RPMI8226 (cell line): Measurements from ENCODE around the gene PDE6B.
"Not testable (repeated sequence)": the region's sequence is repeated elsewhere in the genome, so short reads cannot be mapped to it uniquely, and the experiment has no call there.

Experiments
- DNase-seq: peaks from one replicate; pipeline ENCODE4 v3.0.0-alpha.2; 2015

The PDE6B gene

GRCh38 chr4:622996-623913, 2.1 kb upstream of the PDE6B start:
- no peak for DNase-seq

- DNase-seq, result no peak
Observed at GRCh38 chr4:623914-624566, 1.3 kb upstream of the PDE6B start.

- no peak for DNase-seq
Observed at GRCh38 chr4:625631-626161, 323 bp downstream of the PDE6B start.

GRCh38 chr4:626201-627091, 1.1 kb downstream of the PDE6B start:
- no peak for DNase-seq

DNA sequence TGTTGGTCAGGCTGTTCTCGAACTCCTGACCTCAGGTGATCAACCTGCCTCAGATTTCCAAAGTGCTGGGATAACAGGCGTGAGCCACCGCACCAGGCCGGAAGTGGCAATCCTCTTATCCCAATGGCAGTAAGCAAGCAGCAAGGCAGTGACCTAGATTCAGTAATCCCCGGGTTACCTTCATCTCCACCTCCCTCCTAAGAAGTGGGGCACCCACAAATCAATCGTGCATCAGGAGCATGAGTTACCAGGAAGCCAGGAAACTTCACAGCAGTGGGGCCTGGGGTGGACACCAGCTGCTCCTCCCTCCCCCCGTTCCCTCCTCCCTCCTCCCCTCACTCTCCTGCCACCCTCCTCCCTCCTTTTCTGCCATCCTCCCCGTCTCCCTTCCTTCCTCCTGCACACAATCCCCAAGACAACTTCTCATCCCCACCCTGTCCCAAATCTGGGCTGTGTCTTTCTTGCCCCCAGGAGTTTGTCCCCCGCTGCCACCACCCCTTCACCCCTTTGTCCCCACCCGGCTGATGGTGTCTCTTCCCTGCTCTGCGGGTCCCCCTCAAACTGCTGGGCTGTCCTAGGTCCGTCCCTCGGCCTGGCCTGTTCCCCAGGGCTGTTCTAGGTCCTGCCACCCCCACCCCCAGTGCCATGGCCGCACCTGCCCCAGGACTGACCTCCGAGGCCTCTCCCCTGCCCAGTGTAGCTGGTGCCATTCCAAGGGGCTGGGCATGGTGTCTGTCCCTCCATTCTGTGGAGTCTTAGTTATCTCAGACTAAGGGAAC, 2.2 kb downstream of the PDE6B start:
- DNase-seq, result no peak

DNA sequence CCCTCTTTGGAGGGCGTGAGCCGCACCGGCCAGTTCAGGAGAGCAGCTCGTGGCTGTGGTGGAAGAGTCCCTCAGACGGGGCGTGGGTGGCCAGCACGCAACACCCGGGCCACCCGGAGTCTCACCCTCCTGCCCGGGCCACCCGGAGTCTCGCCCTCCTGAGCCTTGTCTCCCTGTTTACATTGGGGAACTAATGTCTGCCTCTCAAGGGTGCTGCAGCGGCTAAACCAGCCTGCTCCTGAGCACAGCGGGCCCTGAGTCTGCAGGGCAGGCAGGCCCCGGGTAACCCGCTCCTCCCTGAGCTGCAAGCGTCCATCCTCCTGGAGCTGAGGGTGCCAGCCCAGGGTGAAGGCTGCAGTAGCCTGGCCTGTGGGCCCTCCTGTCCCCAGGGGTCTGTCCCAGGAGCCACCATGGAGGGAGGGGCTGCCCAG, 3.0 kb downstream of the PDE6B start:
- no peak for DNase-seq

DNA sequence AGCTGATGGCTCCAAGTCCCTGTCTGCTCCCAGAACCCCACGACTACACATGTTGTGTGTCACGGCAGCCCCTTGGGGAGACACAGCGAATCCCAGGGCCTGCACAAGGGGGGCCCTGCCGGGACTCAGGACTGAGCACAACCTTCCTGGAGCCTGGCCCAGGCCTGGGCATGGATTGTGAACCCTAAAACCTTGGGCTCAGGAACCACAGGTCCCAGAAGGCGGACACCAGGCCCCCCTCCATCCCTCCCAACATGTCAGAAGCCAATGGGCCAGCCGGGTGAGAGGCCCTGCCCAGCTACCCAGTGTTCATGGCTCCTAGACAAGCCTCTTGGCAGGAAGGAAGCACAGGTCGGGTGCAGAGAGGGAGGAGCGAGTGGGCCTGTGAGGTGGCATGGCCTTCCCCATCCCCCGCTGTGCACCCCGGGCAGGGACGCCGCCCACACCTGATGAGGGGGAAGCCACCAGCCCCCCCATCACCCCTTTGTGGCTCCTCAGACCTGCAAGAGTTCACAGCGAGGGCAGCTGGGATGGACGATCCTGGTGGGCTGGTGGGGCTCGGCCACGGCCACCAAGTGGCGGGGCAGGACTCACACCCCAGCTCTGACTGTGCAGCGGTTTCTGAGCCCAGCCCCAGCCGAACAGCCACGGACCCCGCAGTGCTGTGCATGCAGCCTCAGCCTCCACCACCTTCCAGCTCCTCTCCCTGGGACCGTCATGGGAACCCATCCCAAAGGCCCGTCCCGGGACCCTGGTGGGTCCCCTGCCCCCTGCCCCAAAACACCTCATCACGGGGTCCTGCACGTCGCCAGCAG, 3.7 kb downstream of the PDE6B start:
- DNase-seq, result no peak

DNA sequence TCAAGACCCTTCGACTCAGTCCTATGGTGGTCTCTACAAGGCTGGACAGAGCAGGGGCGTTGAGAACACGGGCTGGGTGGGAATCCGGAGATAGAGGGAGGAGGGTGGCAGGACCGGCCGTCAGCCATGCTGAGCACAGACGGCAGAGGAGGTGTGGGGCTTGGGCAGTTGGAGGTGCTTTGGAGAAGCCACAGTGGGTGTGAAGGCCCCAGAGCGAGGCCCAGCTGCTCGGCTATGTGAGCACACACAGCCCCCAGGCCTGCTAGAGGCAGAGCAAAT, 4.2 kb downstream of the PDE6B start:
- DNase-seq, result no peak

DNA sequence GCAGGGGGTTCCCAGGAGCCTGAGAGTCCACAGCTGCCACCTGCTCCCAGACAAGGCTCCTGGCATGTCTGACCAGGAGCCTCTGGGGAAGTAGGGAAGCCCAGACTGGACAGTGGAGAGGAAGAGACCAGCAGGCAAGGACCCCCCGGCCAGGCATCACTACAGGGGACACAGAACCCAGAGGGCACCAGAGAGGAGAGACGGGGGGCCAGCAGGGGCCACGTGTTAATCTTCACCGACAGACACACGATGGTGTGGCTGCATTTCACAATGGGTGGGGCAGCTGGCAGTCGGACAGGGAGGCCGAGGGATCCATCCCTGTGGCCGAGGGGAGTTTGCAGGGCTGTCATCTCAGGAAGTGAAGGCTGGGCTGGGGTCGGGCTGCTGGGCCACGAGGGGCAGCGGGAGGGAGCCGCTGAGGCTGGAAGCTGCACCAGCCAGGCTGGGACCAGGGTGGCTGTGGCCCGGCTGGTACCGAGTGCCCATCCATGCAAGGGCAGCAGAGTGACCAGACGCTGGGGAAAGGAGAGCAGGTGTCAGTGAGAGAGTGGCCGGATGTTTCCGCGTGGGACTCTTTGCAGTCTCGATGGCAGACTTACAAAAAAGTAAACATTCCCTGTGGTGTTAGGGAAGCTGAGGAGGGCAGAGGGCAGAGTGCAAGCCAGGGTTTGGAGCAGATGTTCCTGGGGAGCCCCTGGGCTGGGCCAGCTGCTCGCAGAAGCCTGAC, 4.7 kb downstream of the PDE6B start:
- DNase-seq, result no peak

DNA sequence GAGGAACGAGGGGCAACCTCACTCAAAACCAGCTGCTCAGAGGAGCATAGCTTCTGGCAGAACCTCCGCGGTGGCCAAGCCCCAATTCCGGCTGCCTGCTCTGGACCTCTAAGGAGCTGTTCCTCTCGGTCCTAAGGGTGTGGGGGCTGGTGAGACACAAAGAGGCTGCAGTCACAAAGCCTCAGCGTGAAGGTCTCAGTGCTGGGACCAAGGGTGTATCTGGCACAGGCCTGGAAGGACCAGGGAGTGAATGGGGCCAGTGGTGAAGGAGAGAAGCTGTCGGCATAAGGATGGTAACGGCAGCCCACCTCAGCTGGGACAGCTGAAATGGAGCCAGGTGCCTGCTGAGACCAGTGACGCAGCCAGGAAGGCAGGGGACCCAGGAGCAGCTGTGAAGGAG, 5.3 kb downstream of the PDE6B start:
- DNase-seq, result no peak

- no peak for DNase-seq
Observed at GRCh38 chr4:632196-632790, 6.9 kb downstream of the PDE6B start.

GRCh38 chr4:632926-633325, 7.6 kb downstream of the PDE6B start:
- peak; percentile 11 for DNase-seq

DNA sequence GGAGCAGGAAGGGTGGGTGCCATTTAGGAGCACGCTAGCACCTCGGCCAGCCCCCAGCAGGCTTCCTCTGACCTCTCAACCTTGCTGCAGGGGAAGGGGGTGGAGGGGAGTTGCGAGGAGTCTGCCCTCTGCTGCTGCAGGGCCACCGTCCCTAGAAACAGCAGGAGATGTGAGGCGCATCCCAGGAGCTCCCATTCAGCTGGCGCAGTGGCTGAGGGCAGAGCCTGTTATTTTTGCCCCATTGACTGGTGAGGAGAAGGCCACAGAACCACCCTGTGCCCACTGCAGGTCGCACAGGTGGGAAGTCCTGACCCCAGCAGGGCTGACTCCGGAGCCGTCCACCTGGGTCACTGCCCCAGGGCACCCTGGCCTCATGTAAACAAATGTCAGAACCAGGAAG, 8.0 kb downstream of the PDE6B start:
- no peak for DNase-seq

GRCh38 chr4:633976-634598, 8.7 kb downstream of the PDE6B start:
- no peak for DNase-seq

DNA sequence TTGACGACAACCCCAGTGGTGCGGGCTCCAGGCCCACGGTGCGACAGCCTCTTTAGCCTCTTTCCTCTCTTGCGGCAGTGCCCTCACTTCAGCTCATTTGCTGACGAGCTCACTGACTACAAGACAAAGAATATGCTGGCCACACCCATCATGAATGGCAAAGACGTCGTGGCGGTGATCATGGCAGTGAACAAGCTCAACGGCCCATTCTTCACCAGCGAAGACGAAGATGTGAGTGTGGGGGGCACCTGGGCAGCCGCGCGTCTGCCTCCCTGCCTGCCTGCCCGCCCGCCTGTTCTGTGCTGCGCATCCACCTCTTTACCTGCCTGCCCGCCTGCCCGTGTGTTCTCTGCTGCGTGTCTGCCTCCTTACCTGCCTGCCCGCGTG, 9.2 kb downstream of the PDE6B start:
- no peak for DNase-seq

- DNase-seq, result not testable (repeated sequence)
Observed at GRCh38 chr4:635066-635835, 9.9 kb downstream of the PDE6B start.

- no peak for DNase-seq
Observed at GRCh38 chr4:635851-636627, 10.7 kb downstream of the PDE6B start.

- DNase-seq, result no peak
Observed at GRCh38 chr4:636628-637159, 11.3 kb downstream of the PDE6B start.
